Endothelial cell of umbilical vein (primary cell): Measurements from ENCODE around the gene MYMK.

Source experiments
- CTCF ChIP-seq, 2 donors: IDR thresholded peaks; 1 replicate in 1 of 2; 2 replicates in 1 of 2; pipeline ENCODE4 v1.5.1; 2011; ENCODE audit warnings: low read length in 2 of 2, mild to moderate bottlenecking in 2 of 2, moderate library complexity in 2 of 2, control low read depth in 1 of 2, inconsistent platforms in 1 of 2, low read depth in 1 of 2; ENCODE audit not compliant: insufficient read depth in 1 of 2; ENCODE audit errors: extremely low read depth in 1 of 2
- EZH2 ChIP-seq: IDR thresholded peaks from 2 replicates; pipeline ENCODE4 v1.6.1; 2012; ENCODE audit warnings: borderline replicate concordance, low read depth, mild to moderate bottlenecking, moderate library complexity, low read length, inconsistent platforms; ENCODE audit not compliant: severe bottlenecking
- POLR2AphosphoS5 ChIP-seq: IDR thresholded peaks from 2 replicates; pipeline ENCODE4 v1.6.1; 2012; ENCODE audit warnings: low read depth, mild to moderate bottlenecking, control low read depth, low read length, moderate library complexity; ENCODE audit not compliant: insufficient read depth

- TF ChIP-seq POLR2AphosphoS5 (no peak), CTCF (IDR thresholded peaks at IDR 0.05; ENCODE audit: extremely low read depth in 1 of 2, insufficient read depth in 1 of 2, low read depth in 1 of 2, low read length in 2 of 2) (no peak), EZH2 (no peak)
Observed at GRCh38 chr9:133470427-133470924, 54.3 kb downstream of the MYMK start.
